Activated CD8-positive, alpha-beta memory T cell treated with anti-CD3 and anti-CD28 coated beads, Interleukin-2, amount 50 U/mL, for 4 hours (primary cell): ENCODE measurements around the gene SCTR.

Experiments used
- DNase-seq: peaks from one replicate; pipeline ENCODE4 v3.0.0-alpha.2; 2020

Gene SCTR

GRCh38 chr2:119486886-119487285 is 37.4 kb downstream of the SCTR start:
- no peak for DNase-seq

- no peak for DNase-seq
Measured at GRCh38 chr2:119486196-119486827, 38.0 kb downstream of the SCTR start.

- DNase-seq: no peak
Measured at GRCh38 chr2:119485336-119486110, 38.8 kb downstream of the SCTR start.

- DNase-seq: no peak
Measured at GRCh38 chr2:119484834-119485233, 39.4 kb downstream of the SCTR start.

- no peak for DNase-seq
Measured at GRCh38 chr2:119483896-119484718, 40.2 kb downstream of the SCTR start.

- no peak for DNase-seq
Measured at GRCh38 chr2:119483395-119483753, 40.9 kb downstream of the SCTR start.

GRCh38 chr2:119482481-119483394 is 41.5 kb downstream of the SCTR start:
- no peak for DNase-seq

- no peak for DNase-seq
Measured at GRCh38 chr2:119481501-119482455, 42.5 kb downstream of the SCTR start.

- no peak for DNase-seq
Measured at GRCh38 chr2:119480718-119481142, 43.6 kb downstream of the SCTR start.

- no peak for DNase-seq
Measured at GRCh38 chr2:119480184-119480583, 44.1 kb downstream of the SCTR start.

GRCh38 chr2:119478978-119479295 is 45.3 kb downstream of the SCTR start:
- no peak for DNase-seq

- DNase-seq: no peak
Measured at GRCh38 chr2:119478188-119478977, 45.9 kb downstream of the SCTR start.

- DNase-seq: no peak
Measured at GRCh38 chr2:119477113-119477505, 47.2 kb downstream of the SCTR start.

GRCh38 chr2:119476301-119477112 is 47.8 kb downstream of the SCTR start:
- no peak for DNase-seq

GRCh38 chr2:119475857-119476244 is 48.4 kb downstream of the SCTR start:
- no peak for DNase-seq

- no peak for DNase-seq
Measured at GRCh38 chr2:119475225-119475856, 48.9 kb downstream of the SCTR start.

- no peak for DNase-seq
Measured at GRCh38 chr2:119474371-119475224, 49.7 kb downstream of the SCTR start.

GRCh38 chr2:119473621-119474370 is 50.5 kb downstream of the SCTR start:
- DNase-seq: no peak
